ENCODE results near the gene HSF4.

Gene HSF4

DNA sequence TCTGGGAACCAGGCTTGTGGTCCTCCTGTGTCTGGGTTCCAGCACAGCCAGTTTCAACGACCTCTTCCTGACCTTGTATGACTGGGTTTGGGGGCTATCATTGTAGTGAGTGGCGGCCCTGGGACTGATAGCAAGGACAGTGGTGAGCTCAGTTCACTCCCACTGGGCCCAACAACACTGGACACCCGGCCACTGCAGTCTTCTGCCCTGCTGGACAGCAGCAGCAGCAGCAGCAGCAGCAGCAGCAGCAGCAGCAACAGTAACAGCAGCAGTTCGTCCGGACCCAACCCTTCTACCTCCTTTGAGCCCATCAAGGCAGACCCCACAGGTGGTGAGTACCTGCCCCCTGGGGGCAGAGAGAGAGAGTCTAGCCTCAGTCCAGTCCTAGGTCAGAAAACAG lies 31.1 kb downstream of the HSF4 start:
- TF ChIP-seq, protein P1, sequence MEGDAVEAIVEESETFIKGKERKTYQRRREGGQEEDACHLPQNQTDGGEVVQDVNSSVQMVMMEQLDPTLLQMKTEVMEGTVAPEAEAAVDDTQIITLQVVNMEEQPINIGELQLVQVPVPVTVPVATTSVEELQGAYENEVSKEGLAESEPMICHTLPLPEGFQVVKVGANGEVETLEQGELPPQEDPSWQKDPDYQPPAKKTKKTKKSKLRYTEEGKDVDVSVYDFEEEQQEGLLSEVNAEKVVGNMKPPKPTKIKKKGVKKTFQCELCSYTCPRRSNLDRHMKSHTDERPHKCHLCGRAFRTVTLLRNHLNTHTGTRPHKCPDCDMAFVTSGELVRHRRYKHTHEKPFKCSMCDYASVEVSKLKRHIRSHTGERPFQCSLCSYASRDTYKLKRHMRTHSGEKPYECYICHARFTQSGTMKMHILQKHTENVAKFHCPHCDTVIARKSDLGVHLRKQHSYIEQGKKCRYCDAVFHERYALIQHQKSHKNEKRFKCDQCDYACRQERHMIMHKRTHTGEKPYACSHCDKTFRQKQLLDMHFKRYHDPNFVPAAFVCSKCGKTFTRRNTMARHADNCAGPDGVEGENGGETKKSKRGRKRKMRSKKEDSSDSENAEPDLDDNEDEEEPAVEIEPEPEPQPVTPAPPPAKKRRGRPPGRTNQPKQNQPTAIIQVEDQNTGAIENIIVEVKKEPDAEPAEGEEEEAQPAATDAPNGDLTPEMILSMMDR (IDR thresholded peaks at IDR 0.05; ENCODE audit: low read depth, low read length), result no peak
- DNase-seq (ENCODE audit: low read depth in 2 of 2), result no peak
- H3K4me3 ChIP-seq (replicated peaks in 1 of 2; ENCODE audit: low read depth in 2 of 2, low read length in 2 of 2), result no peak overlapping the region

DNA sequence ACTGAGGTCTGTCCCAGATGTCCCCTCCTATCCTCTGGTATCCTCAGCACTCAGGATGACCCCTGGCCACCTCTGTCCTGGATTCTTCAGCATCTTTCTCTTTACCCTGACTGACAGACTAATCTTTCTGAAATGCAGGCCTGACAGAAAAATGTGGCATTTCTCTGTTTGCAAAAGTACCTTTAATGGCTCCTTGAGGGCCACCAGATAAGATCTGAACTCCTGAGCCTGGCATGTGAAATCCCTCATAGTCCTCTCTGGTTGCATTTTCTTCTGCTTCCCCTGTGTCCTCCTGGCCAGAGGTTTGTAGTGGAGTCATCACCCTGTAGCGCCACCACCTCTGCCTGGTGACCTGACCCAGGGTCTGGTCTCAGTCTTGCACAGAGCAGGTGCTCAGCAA lies 32.3 kb downstream of the HSF4 start:
- DNase-seq (ENCODE audit: low read depth in 2 of 2), result no peak
- TF ChIP-seq, protein P1 (IDR thresholded peaks at IDR 0.05; ENCODE audit: low read depth, low read length), result no peak

DNA sequence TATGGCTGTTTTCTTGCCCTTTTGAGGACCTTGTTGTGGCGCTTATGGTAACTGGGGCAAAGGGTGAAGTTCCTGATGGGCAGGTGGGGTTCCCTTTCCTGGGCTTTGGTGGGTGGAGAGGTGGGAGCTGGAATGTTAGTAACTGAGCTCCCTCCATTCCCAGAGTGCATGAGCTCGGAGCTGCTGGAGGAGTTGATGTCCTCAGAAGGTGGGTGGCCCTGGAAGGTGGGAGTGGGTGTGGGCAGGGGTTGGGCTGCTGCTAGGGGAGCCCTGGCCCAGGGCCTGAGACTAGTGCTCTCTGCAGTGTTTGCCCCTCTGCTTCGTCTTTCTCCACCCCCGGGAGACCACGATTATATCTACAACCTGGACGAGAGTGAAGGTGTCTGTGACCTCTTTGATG lies 33.2 kb downstream of the HSF4 start:
- no peak overlapping the region for H3K4me3 ChIP-seq (replicated peaks in 1 of 2; ENCODE audit: low read depth in 2 of 2, low read length in 2 of 2)
- no peak for DNase-seq (ENCODE audit: low read depth in 2 of 2)
- TF ChIP-seq, protein P1 (IDR thresholded peaks at IDR 0.05; ENCODE audit: low read depth, low read length), result no peak

More for the DNA sequence above, 32.3 kb downstream of the HSF4 start:
- H3K4me3 ChIP-seq (replicated peaks in 1 of 2; ENCODE audit: low read depth in 2 of 2, low read length in 2 of 2), result no peak overlapping the region

DNA sequence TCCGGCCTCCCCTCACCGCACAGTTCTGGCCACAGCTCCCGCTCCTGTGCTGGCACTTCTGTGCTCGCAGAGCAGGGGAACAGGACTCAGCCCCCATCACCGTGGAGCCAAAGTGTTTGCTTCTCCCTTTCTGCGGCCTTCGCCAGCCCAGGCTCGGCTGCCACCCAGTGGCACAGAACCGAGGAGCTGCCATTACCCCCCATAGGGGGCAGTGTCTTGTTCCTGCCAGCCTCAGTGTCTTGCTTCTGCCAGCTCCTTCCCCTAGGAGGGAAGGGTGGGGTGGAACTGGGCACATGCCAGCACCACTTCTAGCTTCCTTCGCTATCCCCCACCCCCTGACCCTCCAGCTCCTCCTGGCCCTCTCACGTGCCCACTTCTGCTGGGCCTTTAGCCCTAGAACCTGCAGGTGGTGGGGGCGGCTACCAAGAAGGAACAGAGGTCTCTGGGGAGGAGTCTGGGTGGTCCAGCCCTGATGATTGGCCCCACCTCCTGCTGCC lies 33.7 kb downstream of the HSF4 start:
- no peak overlapping the region for H3K4me3 ChIP-seq (replicated peaks in 1 of 2; ENCODE audit: low read depth in 2 of 2, low read length in 2 of 2)
- DNase-seq (ENCODE audit: low read depth in 2 of 2), result peak; percentile 35 to 50
- TF ChIP-seq, protein P1 (IDR thresholded peaks at IDR 0.05; ENCODE audit: low read depth, low read length), result peak; percentile 68

DNA sequence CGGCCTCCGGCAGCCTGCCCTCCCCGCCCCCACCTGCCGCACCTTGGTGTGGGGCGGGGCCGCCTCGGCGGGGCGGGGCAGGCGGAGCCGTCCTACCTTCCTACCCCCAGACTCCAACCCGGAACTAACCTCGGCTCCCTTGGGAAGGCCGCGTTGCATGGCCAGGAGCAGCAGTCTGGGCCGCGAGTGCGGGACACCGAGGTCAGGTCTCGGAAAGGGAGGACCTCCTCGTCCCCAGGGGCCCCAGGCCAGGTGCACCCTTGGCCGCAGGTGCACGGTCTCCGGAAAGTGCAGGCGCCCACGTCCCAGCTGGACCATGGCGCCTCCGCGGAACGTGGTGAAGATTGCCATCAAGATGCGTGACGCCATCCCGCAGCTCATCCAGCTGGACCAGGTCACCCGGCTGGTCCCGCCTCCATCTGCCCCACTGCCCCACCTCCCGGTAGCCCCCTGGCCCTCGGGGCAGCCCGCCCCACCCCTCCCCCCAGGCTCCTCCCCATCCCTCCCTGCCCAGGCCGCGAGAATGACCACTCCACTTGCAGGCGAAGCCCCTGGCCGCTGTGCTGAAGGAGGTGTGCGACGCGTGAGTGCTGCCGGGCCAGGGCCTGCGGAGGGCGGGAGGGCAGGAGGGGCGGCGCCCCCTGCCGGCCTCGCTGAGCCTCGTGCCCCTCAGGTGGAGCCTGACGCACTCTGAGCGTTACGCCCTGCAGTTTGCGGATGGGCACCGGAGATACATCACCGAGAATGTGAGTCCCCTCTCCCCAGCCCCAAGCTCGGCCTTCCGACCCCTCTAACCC lies 34.7 kb downstream of the HSF4 start, which contains the start of gene ELMO3:
TSS of gene ELMO3 (plus strand) at position 121 of the 797 bp plus-strand sequence. CDS start at position 317, 196 bp downstream.
- no peak for DNase-seq (ENCODE audit: low read depth in 2 of 2)
- H3K4me3 ChIP-seq (replicated peaks in 1 of 2; ENCODE audit: low read depth in 2 of 2, low read length in 2 of 2), result no peak within 1 kb of the TSS
- TF ChIP-seq, protein P1 (IDR thresholded peaks at IDR 0.05; ENCODE audit: low read depth, low read length), result peak; percentile 9

DNA sequence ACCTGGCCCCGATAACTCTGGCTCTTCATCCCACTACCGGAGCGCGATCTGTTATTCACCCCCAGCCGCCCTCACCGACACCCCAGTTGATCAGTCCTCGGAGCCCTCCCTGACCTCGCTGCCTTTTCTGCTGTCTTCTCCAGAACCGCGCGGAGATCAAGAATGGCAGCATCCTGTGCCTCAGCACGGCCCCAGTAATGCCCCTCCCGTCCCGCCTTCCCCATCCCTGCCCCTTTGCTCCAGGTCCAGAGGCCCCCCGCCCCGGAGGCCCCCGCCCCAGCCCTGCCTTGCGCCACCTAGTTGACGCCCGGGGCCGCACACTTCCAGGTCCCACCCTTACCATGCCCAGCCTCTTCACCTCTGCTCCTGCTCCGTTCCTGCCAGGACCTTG lies 35.3 kb downstream of the HSF4 start:
- TF ChIP-seq, protein P1 (IDR thresholded peaks at IDR 0.05; ENCODE audit: low read depth, low read length), result no peak
- DNase-seq (ENCODE audit: low read depth in 2 of 2), result no peak
- H3K4me3 ChIP-seq (replicated peaks in 1 of 2; ENCODE audit: low read depth in 2 of 2, low read length in 2 of 2), result no peak overlapping the region
